SK-N-SH (cell line): ENCODE data around the gene PTPMT1. TPM values are rescaled to one million over a fixed set of nuclear protein-coding genes. Genes with fewer than 3 reads are reported as not detected.

Experiments
- CTCF ChIA-PET: fragments of 300-600, 350-600 bp; formaldehyde crosslinking; extraction: SDS; loops from one replicate; lab custom pipeline; 2021; lab: Yijun Ruan, JAX
- POLR2A ChIA-PET: fragments of 350-600 bp; sonication (Branson Sonifier 250); formaldehyde crosslinking; extraction: SDS; loops from one replicate; lab custom pipeline; 2020; ENCODE audit warnings: antibody characterized with exemption, inconsistent platforms; lab: Yijun Ruan, JAX
- DNase-seq: peaks from one replicate; pipeline ENCODE4 v3.0.0; 2012
- H2AFZ ChIP-seq: fragments of 200-600 bp; sonication (generic); 2 replicates; pipeline ENCODE4 v1.8.1; 2016; ENCODE audit warnings: antibody characterized with exemption, mild to moderate bottlenecking, low read depth
- H3F3A ChIP-seq: fragments of 200-600 bp; sonication (generic); replicated peaks from 2 replicates; pipeline ENCODE3; 2016; ENCODE audit warnings: antibody characterized with exemption, mild to moderate bottlenecking; ENCODE audit not compliant: insufficient read depth
- H3K27ac ChIP-seq, 2 experiments: fragments of 200-500 bp in 1 of 2; fragments of 200-600 bp in 1 of 2; sonication (Bioruptor generic) in 1 of 2; sonication (generic), shearing (Covaris generic) in 1 of 2; 2 replicates each; pipeline versions ENCODE4 v1.5.1 to v1.6.1; 2014 to 2016; ENCODE audit warnings: low read depth in 2 of 2, inconsistent platforms in 1 of 2, low read length in 1 of 2, mild to moderate bottlenecking in 1 of 2, mixed read lengths in 1 of 2
- H3K27me3 ChIP-seq: fragments of 200-600 bp; sonication (generic), shearing (Covaris generic); 2 replicates; pipeline ENCODE4 v1.6.1; 2016; ENCODE audit warnings: mixed run types; ENCODE audit not compliant: insufficient read depth
- H3K36me3 ChIP-seq, 2 experiments: fragments of 200-500 bp in 1 of 2; fragments of 200-600 bp in 1 of 2; sonication (Bioruptor generic) in 1 of 2; sonication (generic) in 1 of 2; replicated peaks in 1 of 2; 2 replicates each; pipeline versions ENCODE3 to v1.5.1; 2014 to 2016; ENCODE audit warnings: low read length in 1 of 2, mild to moderate bottlenecking in 1 of 2; ENCODE audit not compliant: insufficient read depth in 2 of 2, control insufficient read depth in 1 of 2
- H3K4me1 ChIP-seq, 2 experiments: fragments of 200-500 bp in 1 of 2; fragments of 200-600 bp in 1 of 2; sonication (Bioruptor generic) in 1 of 2; sonication (generic), shearing (Covaris generic) in 1 of 2; 2 replicates each; pipeline versions ENCODE4 v1.5.1 to v1.6.1; 2014 to 2016; ENCODE audit warnings: low read depth in 1 of 2, low read length in 1 of 2, mixed run types in 1 of 2; ENCODE audit not compliant: insufficient read depth in 2 of 2, control insufficient read depth in 1 of 2
- H3K4me2 ChIP-seq: fragments of 200-600 bp; sonication (generic), shearing (Covaris generic); 2 replicates; pipeline ENCODE4 v1.6.1; 2017; ENCODE audit warnings: mixed run types
- H3K4me3 ChIP-seq, 2 experiments: fragments of 200-500 bp in 1 of 2; fragments of 200-600 bp in 1 of 2; sonication (Bioruptor generic) in 1 of 2; sonication (generic), shearing (Covaris generic) in 1 of 2; 2 replicates each; pipeline versions ENCODE4 v1.5.1 to v1.8.1; 2014 to 2016; ENCODE audit warnings: low read depth in 2 of 2, inconsistent platforms in 1 of 2, low read length in 1 of 2, mild to moderate bottlenecking in 1 of 2, mixed read lengths in 1 of 2, moderate library complexity in 1 of 2
- H3K79me2 ChIP-seq: fragments of 200-600 bp; sonication (generic); 2 replicates; pipeline ENCODE4 v1.8.1; 2017; ENCODE audit warnings: mild to moderate bottlenecking; ENCODE audit not compliant: insufficient read depth
- H3K9ac ChIP-seq: fragments of 200-600 bp; sonication (generic); 2 replicates; pipeline ENCODE4 v1.6.1; 2017; ENCODE audit warnings: mixed run types
- H3K9me2 ChIP-seq: fragments of 200-600 bp; sonication (generic); 2 replicates; pipeline ENCODE4 v1.6.1; 2017; ENCODE audit warnings: mixed run types
- H3K9me3 ChIP-seq: fragments of 200-600 bp; sonication (generic); 2 replicates; pipeline ENCODE4 v1.6.1; 2017; ENCODE audit warnings: mixed run types, mild to moderate bottlenecking, moderate library complexity
- H4K20me1 ChIP-seq: fragments of 200-600 bp; sonication (generic); 2 replicates; pipeline ENCODE4 v1.6.1; 2017; ENCODE audit warnings: mild to moderate bottlenecking, mixed run types; ENCODE audit not compliant: insufficient read depth
- CHD2 ChIP-seq: fragments of 150-350 bp; IDR thresholded peaks from 2 replicates; pipeline ENCODE4 v1.6.1; 2018; ENCODE audit warnings: low read length; ENCODE audit not compliant: partially characterized antibody
- CTCF ChIP-seq: fragments of 200-600 bp; sonication (generic); IDR thresholded peaks from 2 replicates; pipeline ENCODE4 v1.6.1; 2017; ENCODE audit warnings: antibody characterized with exemption, mild to moderate bottlenecking, moderate library complexity
- ELF1 ChIP-seq: IDR thresholded peaks from 2 replicates; pipeline ENCODE4 v1.4.0; 2012
- EP300 ChIP-seq, 2 experiments: IDR thresholded peaks; 2 replicates each; pipeline versions ENCODE4 v1.4.0 to v1.6.1; 2012; ENCODE audit warnings: borderline replicate concordance in 1 of 2, low read depth in 1 of 2, low read length in 1 of 2
- FOSL2 ChIP-seq: IDR thresholded peaks from 2 replicates; pipeline ENCODE4 v1.4.0; 2012; ENCODE audit warnings: low read depth, mild to moderate bottlenecking, moderate library complexity, borderline replicate concordance
- FOXJ3 ChIP-seq: sonication (generic); formaldehyde crosslinking; IDR thresholded peaks from 2 replicates; pipeline ENCODE4 v1.5.1; 2020; ENCODE audit warnings: mild to moderate bottlenecking, missing genetic modification reagents
- FOXM1 ChIP-seq: IDR thresholded peaks from 2 replicates; pipeline ENCODE4 v1.4.0; 2012; ENCODE audit warnings: low read depth, mild to moderate bottlenecking
- JUND ChIP-seq: IDR thresholded peaks from 2 replicates; pipeline ENCODE4 v1.4.0; 2012
- MAX ChIP-seq: IDR thresholded peaks from 2 replicates; pipeline ENCODE4 v1.4.0; 2012; ENCODE audit warnings: low read depth
- MEF2A ChIP-seq: IDR thresholded peaks from 2 replicates; pipeline ENCODE4 v1.4.0; 2012; ENCODE audit warnings: low read depth, borderline replicate concordance
- MXI1 ChIP-seq: IDR thresholded peaks from 2 replicates; pipeline ENCODE4 v1.6.1; 2012; ENCODE audit warnings: mild to moderate bottlenecking, low read depth, low read length, improper control_type of control experiment
- POLR2AphosphoS5 ChIP-seq: IDR thresholded peaks from 2 replicates; pipeline ENCODE4 v1.6.1; 2012; ENCODE audit warnings: low read depth, low read length
- RAD21 ChIP-seq: IDR thresholded peaks from 2 replicates; pipeline ENCODE4 v1.6.1; 2012; ENCODE audit warnings: mild to moderate bottlenecking, low read length
- RXRA ChIP-seq: IDR thresholded peaks from 2 replicates; pipeline ENCODE4 v1.4.0; 2012; ENCODE audit warnings: low read depth, mild to moderate bottlenecking, borderline replicate concordance
- SMC3 ChIP-seq: IDR thresholded peaks from 2 replicates; pipeline ENCODE4 v1.6.1; 2012; ENCODE audit warnings: low read depth, low read length, improper control_type of control experiment
- TCF12 ChIP-seq: IDR thresholded peaks from 2 replicates; pipeline ENCODE4 v1.4.0; 2012
- USF1 ChIP-seq: IDR thresholded peaks from 2 replicates; pipeline ENCODE4 v1.4.0; 2012; ENCODE audit warnings: low read depth, borderline replicate concordance
- WGBS: methylation state at CpG from one replicate; pipeline ENCODE4 v1.1.6; 2017; ENCODE audit warnings: low lambda C conversion rate; 5-methylcytosine and 5-hydroxymethylcytosine counted together
- polyA plus RNA-seq, 3 experiments: library from polyadenylated mRNA; depleted of rRNA; stranded (reverse); fragments of >200 nt; gene quantifications; 2 replicates each; pipeline ENCODE4 v1.2.3, GENCODE V29; 2012

PTPMT1 gene
- polyA plus RNA-seq, 1 of the 3 experiments (the other 2 are of a cell fraction): 64.4 TPM

GRCh38 chr11:47615249-47615648, 49.9 kb downstream of the PTPMT1 start:
- Histone ChIP-seq H3F3A (peaks cover 18% of the 10 kb centered on the region), H3K36me3 (peaks cover 16 to 20% of the 10 kb centered on the region in 2 experiments), H3K4me3 (no peak overlapping the region), H4K20me1 (no peaks in the 10 kb centered on the region), H3K9me2 (no peaks in the 10 kb centered on the region), H3K27me3 (no peaks in the 10 kb centered on the region), H3K27ac (no peak overlapping the region), H3K4me2 (no peak overlapping the region), H2AFZ (no peak overlapping the region), H3K79me2 (no peaks in the 10 kb centered on the region), H3K9me3 (no peaks in the 10 kb centered on the region), H3K9ac (no peak overlapping the region), H3K4me1 (peaks cover 3 to 9% of the 10 kb centered on the region in 2 experiments; a peak in 2 of 4 replicates)
- CTCF ChIA-PET: no interaction called here
- POLR2A ChIA-PET: no interaction called here
- TF ChIP-seq USF1 (no peak), ELF1 (no peak), MXI1 (no peak), FOXM1 (no peak), FOSL2 (no peak), MEF2A (no peak), CTCF (no peak), CHD2 (no peak), RXRA (no peak), SMC3 (no peak), TCF12 (no peak), POLR2AphosphoS5 (no peak), MAX (no peak), FOXJ3 (CRISPR knock-in tag) (no peak), EP300 (IDR thresholded peaks at IDR 0.05; ENCODE audit: borderline replicate concordance in 1 of 2, low read depth in 1 of 2, low read length in 1 of 2) (no peak)
- DNase-seq: no peak

GRCh38 chr11:47616726-47617416, 51.5 kb downstream of the PTPMT1 start:
- DNase-seq: no peak
- Histone ChIP-seq H3K4me2 (peak overlapping the region; percentile 25; the same call in 1 of the 2 replicates), H2AFZ (no peak overlapping the region), H3K79me2 (no peaks in the 10 kb centered on the region), H3K9me3 (no peaks in the 10 kb centered on the region), H3K27me3 (no peaks in the 10 kb centered on the region), H3K9me2 (no peaks in the 10 kb centered on the region)
- TF ChIP-seq SMC3 (peak; percentile 76), JUND (no peak), CTCF (peak; percentile 83), POLR2AphosphoS5 (no peak), FOSL2 (no peak), RAD21 (peak; percentile 83)
- TF ChIP-seq, all 33 proteins: peak for 3
- WGBS: 90% methylated on average over 10 of the region's 10 CpGs
- H3K27ac ChIP-seq: peak overlapping the region in 1 of 2 experiments; percentile 44; a peak in 1 of 4 replicates
- no peak overlapping the region for H3K9ac ChIP-seq
- H3K4me3 ChIP-seq: peak overlapping the region in 1 of 2 experiments; percentile 36; a peak in 1 of 4 replicates
- peaks cover 13% of the 10 kb centered on the region for H3F3A ChIP-seq
- ChIA-PET CTCF (interaction anchor here (0.6 to 2.3 kb wide), 18 partner anchors 10 to 236 kb away, joined by 3 to 18 read pairs (median 3); partner anchors contain the start of genes C1QTNF4 and FAM180B), POLR2A (interaction anchor here (1.0 kb wide), 1 partner anchor 9 kb away, joined by 3 read pairs; no protein-coding TSS in a partner anchor)
- no peaks in the 10 kb centered on the region for H4K20me1 ChIP-seq
- H3K36me3 ChIP-seq: peaks cover 26 to 33% of the 10 kb centered on the region in 2 experiments
- peaks cover 0 to 9% of the 10 kb centered on the region in 2 experiments; a peak in 1 of 4 replicates for H3K4me1 ChIP-seq
